Glutamatergic neuron (in vitro differentiated cells): Measurements from ENCODE around the gene TARBP2. TPM values are rescaled to one million over a fixed set of nuclear protein-coding genes. Genes with fewer than 3 reads are reported as not detected.

Experiments used
- DNase-seq: peaks from one replicate; pipeline ENCODE4 v3.0.0; 2022
- H3K27ac Mint-ChIP-seq: one replicate; pipeline ENCODE4 v1.8.0; 2020; ENCODE audit warnings: mild to moderate bottlenecking, mixed read lengths, inconsistent platforms; ENCODE audit not compliant: unreplicated experiment
- H3K27me3 Mint-ChIP-seq: one replicate; pipeline ENCODE4 v1.8.0; 2020; ENCODE audit warnings: mild to moderate bottlenecking, moderate library complexity, mixed read lengths, inconsistent platforms; ENCODE audit not compliant: unreplicated experiment
- H3K36me3 Mint-ChIP-seq: one replicate; pipeline ENCODE4 v1.8.0; 2020; ENCODE audit warnings: mild to moderate bottlenecking, mixed read lengths, inconsistent platforms; ENCODE audit not compliant: unreplicated experiment
- H3K4me1 Mint-ChIP-seq: one replicate; pipeline ENCODE4 v1.8.0; 2020; ENCODE audit warnings: mild to moderate bottlenecking, low read depth, mixed read lengths, inconsistent platforms; ENCODE audit not compliant: unreplicated experiment
- H3K4me3 Mint-ChIP-seq: one replicate; pipeline ENCODE4 v1.8.0; 2020; ENCODE audit warnings: mild to moderate bottlenecking, mixed read lengths, inconsistent platforms; ENCODE audit not compliant: unreplicated experiment
- H3K9me3 Mint-ChIP-seq: one replicate; pipeline ENCODE4 v1.8.0; 2020; ENCODE audit warnings: mild to moderate bottlenecking, moderate library complexity, mixed read lengths, inconsistent platforms; ENCODE audit not compliant: unreplicated experiment
- CTCF ChIP-seq: fragments of 200-600 bp; sonication (generic); IDR thresholded peaks from one replicate; pipeline ENCODE4 v1.5.0; 2021; ENCODE audit not compliant: partially characterized antibody, unreplicated experiment
- total RNA-seq: library from RNA; stranded (reverse); fragmentation: NEBNext Ultra II Directional; extraction: Animal tissue kit (Norgen Biotek cat#: 25700); gene quantifications from one replicate; pipeline ENCODE4 v1.2.1, GENCODE V29; 2021; ENCODE audit not compliant: unreplicated experiment

Gene TARBP2
- total RNA-seq, 1 donor from 2014 or later: 49.0 TPM

GRCh38 chr12:53530061-53530460, 29.0 kb downstream of the TARBP2 start:
- no peak overlapping the region for H3K27ac Mint-ChIP-seq

GRCh38 chr12:53530920-53531319, 29.8 kb downstream of the TARBP2 start:
- H3K4me3 Mint-ChIP-seq: no peak overlapping the region
- TF ChIP-seq CTCF: no peak
- H3K27ac Mint-ChIP-seq: no peak overlapping the region
- H3K27me3 Mint-ChIP-seq: peaks cover 2% of the 10 kb centered on the region
- no peaks in the 10 kb centered on the region for H3K9me3 Mint-ChIP-seq
- H3K36me3 Mint-ChIP-seq: peaks cover 9% of the 10 kb centered on the region
- H3K4me1 Mint-ChIP-seq: no peaks in the 10 kb centered on the region
- DNase-seq: no peak

More at GRCh38 chr12:53530061-53530460, 29.0 kb downstream of the TARBP2 start:
- no peaks in the 10 kb centered on the region for H3K9me3 Mint-ChIP-seq
- H3K27me3 Mint-ChIP-seq: peaks cover 2% of the 10 kb centered on the region
- TF ChIP-seq CTCF: no peak
- H3K4me3 Mint-ChIP-seq: no peak overlapping the region
- no peak for DNase-seq
- no peaks in the 10 kb centered on the region for H3K4me1 Mint-ChIP-seq
- peaks cover 9% of the 10 kb centered on the region for H3K36me3 Mint-ChIP-seq

GRCh38 chr12:53532021-53532420, 30.9 kb downstream of the TARBP2 start:
- Mint-ChIP-seq H3K4me1 (no peaks in the 10 kb centered on the region), H3K9me3 (no peaks in the 10 kb centered on the region), H3K4me3 (no peak overlapping the region), H3K27ac (peak overlapping the region; percentile 33), H3K36me3 (peaks cover 9% of the 10 kb centered on the region), H3K27me3 (peaks cover 2% of the 10 kb centered on the region)
- TF ChIP-seq CTCF: no peak
- DNase-seq: no peak

GRCh38 chr12:53532524-53533445, 31.7 kb downstream of the TARBP2 start:
- Mint-ChIP-seq H3K27me3 (peaks cover 2% of the 10 kb centered on the region), H3K27ac (no peak overlapping the region), H3K9me3 (no peaks in the 10 kb centered on the region), H3K4me1 (no peaks in the 10 kb centered on the region), H3K36me3 (peaks cover 9% of the 10 kb centered on the region), H3K4me3 (no peak overlapping the region)
- DNase-seq: no peak
- no peak for TF ChIP-seq CTCF

GRCh38 chr12:53533471-53533870, 32.4 kb downstream of the TARBP2 start:
- peaks cover 2% of the 10 kb centered on the region for H3K27me3 Mint-ChIP-seq
- no peak for TF ChIP-seq CTCF
- H3K4me1 Mint-ChIP-seq: no peaks in the 10 kb centered on the region
- H3K36me3 Mint-ChIP-seq: peaks cover 9% of the 10 kb centered on the region
- H3K9me3 Mint-ChIP-seq: no peaks in the 10 kb centered on the region
- no peak overlapping the region for H3K27ac Mint-ChIP-seq
- no peak for DNase-seq
- no peak overlapping the region for H3K4me3 Mint-ChIP-seq
